Stimulated activated CD4-positive, alpha-beta T cell treated with anti-CD3 and anti-CD28 coated beads, Interleukin-4, amount 100 ng/mL, for 1 hour (primary cell): ENCODE measurements around the gene GIGYF1.

Source experiments
- DNase-seq: peaks from one replicate; pipeline ENCODE4 v3.0.0-alpha.2; 2020

Gene GIGYF1

GRCh38 chr7:100683659-100684533, 10.2 kb downstream of the GIGYF1 start:
- no peak for DNase-seq

GRCh38 chr7:100682991-100683658, 10.9 kb downstream of the GIGYF1 start:
- DNase-seq, result no peak

GRCh38 chr7:100682228-100682741, 11.8 kb downstream of the GIGYF1 start:
- DNase-seq, result no peak

- DNase-seq, result no peak
These were observed 12.4 kb downstream of the GIGYF1 start for GRCh38 chr7:100681491-100682227.

GRCh38 chr7:100680576-100681271, 13.3 kb downstream of the GIGYF1 start:
- no peak for DNase-seq

GRCh38 chr7:100679927-100680575, 14.0 kb downstream of the GIGYF1 start:
- no peak for DNase-seq

- no peak for DNase-seq
These were observed 14.7 kb downstream of the GIGYF1 start for GRCh38 chr7:100679129-100679926.

GRCh38 chr7:100678291-100678984, 15.6 kb downstream of the GIGYF1 start:
- DNase-seq, result no peak

- DNase-seq, result no peak
These were observed 16.5 kb downstream of the GIGYF1 start for GRCh38 chr7:100677308-100678267.

GRCh38 chr7:100676501-100677306, 17.3 kb downstream of the GIGYF1 start:
- no peak for DNase-seq

GRCh38 chr7:100675581-100676350, 18.3 kb downstream of the GIGYF1 start:
- DNase-seq, result peak; percentile 70

- DNase-seq, result peak; percentile 52
These were observed 19.0 kb downstream of the GIGYF1 start for GRCh38 chr7:100675105-100675451.

- DNase-seq, result no peak
These were observed 19.5 kb downstream of the GIGYF1 start for GRCh38 chr7:100674411-100675104.

GRCh38 chr7:100673942-100674410, 20.1 kb downstream of the GIGYF1 start:
- DNase-seq, result peak; percentile 45

GRCh38 chr7:100673302-100673941, 20.6 kb downstream of the GIGYF1 start, which contains the start of gene GNB2:
Gene GNB2, plus strand, starts transcription at chr7:100673740. Its CDS starts 2,526 bp downstream, at chr7:100676266.
- DNase-seq, result peak; percentile 99
